ENCODE measurements around the gene NKAIN2.
"Not testable (repeated sequence)": the region's sequence is repeated elsewhere in the genome, so short reads cannot be mapped to it uniquely, and the experiment has no call there.

The NKAIN2 gene

DNA sequence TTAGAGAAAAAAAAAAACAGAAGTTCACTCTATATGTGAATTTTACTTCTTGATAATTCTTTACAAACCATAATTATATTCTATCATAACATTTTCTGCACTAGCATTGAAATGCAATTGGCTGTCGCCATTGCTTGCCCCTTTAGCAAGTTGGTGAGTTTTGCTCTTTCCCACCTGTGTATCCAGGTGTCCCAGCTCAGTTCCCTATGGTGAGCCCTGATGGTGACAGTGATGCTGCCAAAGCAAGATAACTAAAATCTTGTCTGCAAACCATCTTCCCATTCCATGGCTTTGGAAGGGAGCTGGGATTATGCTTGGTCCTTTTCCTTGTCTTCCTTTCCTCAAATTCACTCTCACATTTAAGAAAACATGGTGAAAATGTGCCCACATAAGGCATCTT lies 429.6 kb downstream of the NKAIN2 start:
- no peak for DNase-seq

DNA sequence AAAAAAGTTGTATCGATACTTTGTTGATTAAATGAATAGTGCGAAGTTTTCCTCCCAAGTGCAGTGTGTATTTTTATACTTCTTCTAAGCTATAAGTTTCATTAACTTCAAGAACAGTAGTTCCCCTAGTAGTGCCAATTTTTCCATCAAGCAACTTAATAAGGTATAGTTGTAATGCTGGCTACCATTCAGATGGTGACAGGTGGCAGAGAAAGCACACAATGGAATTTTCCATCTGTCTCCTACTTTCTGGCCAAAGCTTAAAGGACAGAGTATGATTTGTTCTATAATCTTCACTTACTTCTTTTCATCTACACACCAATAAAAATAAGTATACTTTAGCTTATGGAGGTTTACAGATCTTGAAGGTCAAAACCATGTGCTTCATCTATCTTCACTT lies 431.1 kb downstream of the NKAIN2 start:
- no peak for DNase-seq

DNA sequence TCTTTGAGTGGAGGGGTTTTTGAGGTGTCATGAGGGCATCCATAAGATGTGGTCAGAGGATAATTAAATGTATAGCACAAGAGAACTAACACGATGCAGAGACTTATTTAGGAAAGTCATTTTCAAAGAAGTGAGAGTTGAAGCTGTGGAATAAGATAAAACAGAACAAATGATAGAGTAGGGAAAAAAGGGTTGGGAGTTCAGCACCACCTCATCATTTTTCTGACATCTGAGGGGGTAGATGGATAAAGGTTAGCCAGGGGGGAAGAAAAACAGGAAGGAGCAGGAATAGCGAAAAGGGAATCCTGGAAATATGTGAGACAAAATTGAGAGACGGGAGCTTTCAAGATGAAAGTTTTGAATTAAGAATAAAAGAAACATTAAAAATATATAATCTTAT lies 434.2 kb downstream of the NKAIN2 start:
- DNase-seq = no peak

DNA sequence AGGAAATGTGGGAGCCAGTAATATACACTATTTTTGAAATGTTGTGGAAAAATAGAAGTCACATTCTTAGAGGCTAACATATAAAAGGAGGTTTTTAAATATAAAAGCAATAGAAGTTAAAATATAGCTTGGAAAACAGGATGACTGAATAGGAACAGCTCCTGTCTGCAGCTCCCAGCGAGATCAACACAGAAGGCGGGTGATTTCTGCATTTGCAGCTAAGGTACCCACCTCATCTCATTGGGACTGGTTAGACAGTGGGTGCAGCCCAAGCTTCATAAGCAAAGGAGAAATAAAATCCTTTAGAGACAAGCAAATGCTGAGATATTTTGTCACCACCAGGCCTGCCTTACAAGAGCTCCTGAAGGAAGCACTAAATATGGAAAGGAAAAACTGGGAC lies 434.7 kb downstream of the NKAIN2 start:
- not testable (repeated sequence) for DNase-seq

DNA sequence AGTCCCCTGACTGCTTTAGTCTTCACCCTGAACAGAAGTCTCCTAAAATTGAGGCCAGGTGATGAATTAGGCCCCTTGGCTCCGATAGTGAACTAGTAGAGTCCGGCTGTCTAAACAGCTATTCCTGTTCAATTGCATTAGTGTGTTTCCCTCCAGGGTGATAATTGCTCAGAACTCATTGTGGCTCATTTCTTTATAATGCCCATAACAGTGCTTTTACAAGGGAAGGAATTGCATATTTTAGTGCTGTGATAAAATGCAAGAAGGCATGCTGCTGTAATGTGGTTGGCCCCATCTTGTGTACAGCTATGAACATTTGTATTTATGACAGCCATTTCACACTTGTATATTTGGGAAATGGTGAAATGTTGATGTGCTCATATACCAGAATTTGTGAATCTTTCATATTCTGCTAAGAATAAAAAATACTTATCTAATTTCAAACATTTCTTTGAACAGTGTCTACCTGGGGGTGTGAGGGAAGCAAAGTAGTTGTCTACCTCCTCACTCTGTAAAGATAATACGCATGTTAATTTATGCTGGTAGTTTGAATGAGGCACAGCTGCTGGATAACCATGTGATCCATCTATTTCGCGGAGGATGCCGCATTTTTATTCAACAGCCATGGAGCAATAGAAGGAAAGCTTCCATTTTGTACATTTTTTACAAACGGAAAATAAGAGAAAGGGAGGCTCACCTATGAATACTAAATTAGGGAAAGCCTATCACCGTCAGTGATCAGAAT lies 451.4 kb downstream of the NKAIN2 start:
- DNase-seq = no peak

DNA sequence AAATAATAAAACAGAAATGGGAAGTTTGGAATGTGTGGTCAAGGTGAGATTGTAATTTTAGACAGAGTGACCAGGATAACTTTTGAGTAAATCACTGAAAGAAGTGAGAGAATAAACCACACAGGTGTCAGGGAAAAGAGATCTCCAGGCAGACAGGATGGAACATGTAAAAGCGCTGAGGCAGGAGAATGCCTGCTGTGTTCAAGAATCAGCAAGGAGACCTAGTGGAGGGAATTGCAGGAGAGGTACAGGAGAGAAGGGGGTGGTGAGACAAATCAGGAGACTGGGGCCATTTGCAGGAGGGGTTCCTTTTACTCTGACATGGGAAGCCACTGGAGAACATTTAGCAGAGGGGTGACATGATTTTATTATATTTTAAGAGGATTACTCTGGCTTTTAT lies 456.7 kb downstream of the NKAIN2 start:
- no peak for DNase-seq

DNA sequence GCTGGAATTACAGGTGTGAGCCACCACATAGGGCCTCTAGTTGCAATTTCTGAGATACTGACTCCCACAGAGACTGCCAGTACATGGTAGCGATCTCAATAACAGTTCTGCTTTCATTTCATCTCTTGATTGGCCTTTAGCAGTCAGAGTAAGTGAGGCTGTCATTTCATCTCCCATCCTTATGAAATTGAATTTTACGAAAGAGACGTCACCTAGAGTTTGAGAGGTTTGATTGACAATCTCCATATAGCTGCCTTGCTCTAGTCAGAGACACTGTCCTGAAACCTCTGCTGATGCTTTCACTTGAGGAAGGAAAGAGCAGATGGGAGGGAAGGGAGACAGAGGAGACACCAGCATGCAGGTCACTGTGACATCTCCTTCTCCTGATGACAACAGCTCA lies 466.1 kb downstream of the NKAIN2 start:
- no peak for DNase-seq

DNA sequence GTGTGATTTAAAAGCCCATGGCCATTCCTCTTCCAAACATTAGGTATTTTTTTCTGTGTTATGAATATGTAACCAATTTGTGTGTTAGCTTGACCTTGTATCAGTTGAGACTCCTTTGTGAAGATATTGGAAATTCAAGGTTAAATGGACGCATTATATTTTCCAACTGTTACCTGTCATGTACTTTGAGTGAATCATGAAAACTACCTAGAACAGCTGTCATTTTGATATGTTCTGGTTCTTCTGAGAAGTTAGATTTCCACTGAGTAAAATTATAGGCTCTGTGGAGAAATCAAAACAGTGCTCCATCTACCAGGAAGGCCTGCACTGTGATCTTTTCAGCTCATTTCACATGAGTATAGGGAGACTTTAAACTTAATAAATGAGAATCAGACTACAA lies 470.0 kb downstream of the NKAIN2 start:
- DNase-seq = no peak

DNA sequence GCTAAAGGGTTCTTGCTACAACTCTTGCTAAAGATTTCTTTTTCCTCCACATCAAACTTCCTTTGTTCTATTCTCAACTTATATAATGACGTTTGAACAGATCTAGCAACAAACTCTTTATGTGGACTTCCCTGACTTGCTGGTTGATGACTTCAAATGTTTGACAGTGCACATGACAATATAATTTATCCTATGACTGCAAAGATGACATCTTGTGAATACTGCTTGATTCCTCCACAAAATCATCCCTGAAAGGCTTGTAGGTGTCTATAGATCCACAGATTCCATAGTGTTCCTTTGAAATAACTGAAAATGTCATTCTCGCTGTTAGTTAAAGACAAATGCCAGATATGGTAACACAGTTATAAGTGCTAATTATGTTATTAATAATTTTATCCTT lies 478.9 kb downstream of the NKAIN2 start:
- no peak for DNase-seq

DNA sequence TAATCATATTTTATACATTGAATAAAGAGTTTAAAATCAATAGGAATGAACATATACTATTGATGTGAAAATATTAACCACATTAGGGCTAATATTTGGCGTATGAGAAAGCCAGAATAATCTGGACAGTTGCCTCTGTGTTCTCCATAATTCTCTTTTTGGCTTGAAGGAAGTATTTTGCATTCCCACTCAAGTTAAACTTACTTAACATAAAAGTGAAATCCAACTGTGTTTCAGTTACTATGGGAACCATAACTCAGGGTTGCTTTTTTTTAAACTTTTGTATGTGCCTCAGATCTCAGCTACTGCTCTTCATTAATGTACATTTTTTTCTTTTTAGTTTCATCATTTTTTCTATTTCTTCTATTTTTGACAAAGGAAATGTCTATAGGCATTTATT lies 479.8 kb downstream of the NKAIN2 start:
- no peak for DNase-seq

DNA sequence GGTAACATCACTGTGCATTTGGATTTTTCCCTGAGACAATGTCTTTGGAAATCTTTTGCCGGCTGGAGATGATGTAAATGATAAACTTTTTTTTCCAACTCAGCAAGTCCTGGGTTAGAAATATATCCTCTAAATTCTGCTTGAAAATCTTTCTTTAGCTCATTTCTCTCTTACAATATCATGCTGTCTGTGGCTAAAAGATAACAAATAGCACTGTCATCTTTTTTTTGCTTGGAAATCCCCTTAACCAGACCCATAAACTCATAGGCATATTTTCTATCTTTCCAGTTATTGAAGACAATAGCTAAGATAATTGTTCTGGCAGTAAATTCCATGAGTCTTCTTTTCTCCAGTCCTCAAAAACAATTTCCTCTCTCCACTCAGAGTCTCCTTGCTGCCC lies 481.5 kb downstream of the NKAIN2 start:
- no peak for DNase-seq

DNA sequence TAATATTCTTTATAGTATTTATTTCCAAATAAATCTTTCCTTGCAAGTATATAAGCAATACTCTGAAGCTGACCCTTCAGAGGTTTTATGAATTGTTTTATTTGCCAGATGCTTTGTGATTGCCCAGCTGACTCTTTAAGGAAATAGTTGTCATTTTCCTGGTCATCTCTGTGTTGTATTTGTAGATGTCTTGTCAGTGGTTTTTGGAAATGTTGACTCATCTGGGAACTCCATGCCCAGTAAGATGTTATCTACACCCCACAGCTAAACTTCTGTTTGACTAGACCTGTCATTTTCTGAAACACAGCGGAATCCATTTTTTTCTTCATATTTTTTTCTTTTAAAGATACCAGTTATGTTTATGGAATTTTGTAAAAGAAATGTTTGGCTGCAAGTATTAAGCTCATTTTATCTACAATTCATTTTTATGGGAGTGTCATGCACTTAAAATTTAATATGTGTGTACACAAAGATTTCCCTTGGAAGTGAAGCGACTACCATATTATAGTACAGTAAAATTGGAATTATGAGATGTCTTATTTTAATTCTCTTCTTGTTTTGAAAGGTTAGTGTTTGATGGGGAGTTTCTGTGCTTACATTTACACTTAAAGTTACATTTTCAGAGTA lies 491.0 kb downstream of the NKAIN2 start:
- DNase-seq = no peak

DNA sequence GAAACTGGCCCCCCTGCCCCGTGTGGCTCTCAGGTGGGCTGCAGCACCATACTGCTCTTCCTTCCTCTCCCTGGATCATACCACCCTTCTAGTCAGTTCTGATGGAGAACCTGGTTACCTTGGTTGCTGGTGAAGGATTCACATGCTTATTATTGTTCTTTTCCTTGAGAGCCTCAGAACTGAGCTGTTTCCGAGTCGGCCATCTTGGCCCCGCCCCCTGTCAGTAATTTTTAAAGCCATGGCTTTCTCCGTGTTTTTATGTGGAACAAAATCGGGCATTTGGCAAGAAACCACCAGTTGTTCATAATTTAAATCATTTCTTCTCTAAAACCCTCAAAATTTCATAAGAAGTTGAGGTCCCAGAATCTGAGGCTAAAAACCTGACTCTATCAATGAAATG lies 493.8 kb downstream of the NKAIN2 start:
- DNase-seq = no peak

DNA sequence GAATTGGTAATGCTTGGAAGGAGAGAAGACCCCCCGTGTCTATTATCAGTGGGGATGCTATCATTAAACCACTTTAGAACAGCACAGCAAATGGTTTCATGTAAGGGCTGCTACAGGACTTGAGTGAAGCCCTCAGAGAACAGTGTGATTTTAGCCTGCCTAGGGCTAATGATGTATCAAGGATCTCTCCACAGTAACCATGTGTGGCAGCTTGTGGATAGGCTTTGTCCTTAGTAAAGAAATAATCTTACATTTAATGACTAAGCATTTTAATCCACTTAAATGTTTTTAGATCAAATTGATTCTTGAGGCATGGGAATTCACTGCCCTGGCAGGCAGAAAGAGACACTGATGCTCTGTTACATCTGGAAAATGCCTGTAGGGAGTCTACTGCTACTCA lies 495.1 kb downstream of the NKAIN2 start:
- peak; percentile 32 for DNase-seq

DNA sequence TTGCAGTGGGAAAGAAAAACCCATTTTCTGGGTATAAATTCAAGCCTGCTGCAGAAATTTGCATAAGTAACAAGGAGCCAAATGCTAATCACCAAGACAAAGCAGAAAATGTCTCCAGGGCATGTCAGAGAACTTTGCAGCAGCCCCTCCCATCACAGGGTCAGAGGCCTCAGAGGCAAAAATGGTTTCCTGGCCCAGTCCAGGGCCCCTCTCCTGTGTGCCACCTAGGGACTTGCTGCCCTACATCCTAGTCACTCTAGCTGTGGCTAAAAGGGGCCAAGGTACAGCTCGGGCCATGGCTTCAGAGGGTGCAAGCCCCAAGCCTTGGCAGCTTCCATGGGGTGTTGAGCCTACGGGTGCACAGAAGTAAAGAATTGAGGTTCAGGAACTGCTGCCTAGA lies 497.2 kb downstream of the NKAIN2 start:
- not testable (repeated sequence) for DNase-seq

DNA sequence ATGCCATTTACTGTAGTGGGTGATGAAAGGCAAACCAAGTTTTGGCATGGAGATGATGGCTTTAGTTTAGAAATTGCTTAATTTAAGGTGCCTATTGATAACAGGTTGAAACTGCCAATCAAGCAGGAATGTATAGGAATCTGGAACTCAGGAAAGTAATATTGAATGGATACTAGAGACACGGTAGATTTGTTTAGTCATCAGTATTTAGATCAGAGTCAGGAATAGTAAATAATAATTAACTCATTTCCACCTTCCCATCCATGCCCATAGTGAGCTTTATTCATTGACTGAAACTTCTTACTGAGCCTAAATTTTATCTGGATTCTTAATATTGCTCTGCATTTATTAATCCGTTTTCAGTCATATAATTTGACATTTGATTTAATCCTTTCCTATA lies 500.3 kb downstream of the NKAIN2 start:
- no peak for DNase-seq

DNA sequence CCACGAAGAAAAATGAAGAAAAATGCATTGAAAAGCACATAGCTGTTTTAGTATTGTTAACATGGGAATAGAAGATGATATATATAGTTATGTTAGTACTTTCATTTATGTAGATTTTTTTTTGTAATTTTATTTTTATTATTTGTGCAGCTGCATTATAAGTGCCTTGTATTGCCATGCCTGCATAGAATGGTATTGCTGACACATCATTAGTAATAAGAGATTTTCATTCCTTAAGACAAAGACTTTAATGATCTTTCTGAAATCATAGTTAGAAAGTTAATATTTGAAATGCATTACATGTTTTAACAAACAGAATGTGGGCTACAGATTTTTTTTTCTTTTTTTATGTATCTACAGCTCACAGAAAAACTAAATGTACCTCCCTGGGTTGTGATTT lies 506.5 kb downstream of the NKAIN2 start:
- DNase-seq = no peak

DNA sequence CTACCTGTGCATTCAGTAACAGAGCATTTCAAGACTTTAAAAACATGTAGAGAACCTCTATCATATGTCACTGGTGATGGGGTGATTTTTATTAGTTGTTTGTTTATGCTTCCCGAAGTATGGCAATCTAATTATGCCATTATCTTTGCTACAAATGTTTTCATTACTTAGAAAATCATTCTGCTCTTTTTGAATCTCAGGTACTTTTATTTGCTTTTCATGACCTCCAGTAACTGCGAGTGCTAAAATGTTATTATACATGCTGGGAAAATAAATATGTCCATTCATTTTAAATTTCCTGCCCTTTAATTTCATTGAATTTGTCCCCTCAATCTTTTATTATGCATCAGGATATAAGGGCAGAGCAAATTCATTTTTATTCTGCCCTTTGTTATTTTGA lies 515.7 kb downstream of the NKAIN2 start:
- DNase-seq = no peak

DNA sequence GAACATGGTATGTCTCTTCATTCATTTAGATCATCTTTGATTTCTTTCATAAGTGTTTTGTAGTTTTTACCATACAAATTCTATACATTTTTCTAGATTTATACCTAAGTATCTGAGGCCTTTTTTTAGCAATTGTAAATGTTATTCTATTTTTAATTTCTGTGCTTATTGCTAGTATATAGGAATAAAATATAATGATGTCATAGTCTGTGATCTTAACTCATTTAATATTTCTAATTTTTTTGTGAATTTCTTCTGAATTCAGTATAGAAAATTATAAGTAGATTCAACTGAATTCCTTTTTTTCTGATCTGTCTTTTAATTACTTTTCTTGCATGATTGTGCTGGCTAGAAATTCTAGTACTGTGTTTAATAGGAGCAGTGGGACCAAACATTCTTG lies 520.6 kb downstream of the NKAIN2 start:
- no peak for DNase-seq

DNA sequence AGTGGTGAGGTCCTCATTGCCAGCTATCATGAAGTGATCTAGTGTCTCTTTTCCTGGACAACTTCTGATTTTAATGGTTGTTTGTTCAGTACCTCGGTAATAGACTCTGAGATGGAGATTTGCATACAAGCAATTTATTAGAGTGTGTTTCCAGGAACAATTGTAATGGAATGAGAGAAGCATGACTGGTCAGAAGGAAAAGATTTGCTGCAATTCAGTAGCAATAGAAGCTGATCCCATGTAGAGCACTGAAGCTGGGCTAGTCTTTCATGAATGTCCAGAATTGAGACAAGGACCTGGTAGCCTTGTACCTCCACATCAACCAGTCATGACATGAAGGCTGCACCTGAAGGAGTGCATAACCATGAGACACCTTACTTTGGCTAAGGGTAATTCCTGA lies 526.5 kb downstream of the NKAIN2 start:
- DNase-seq = no peak

DNA sequence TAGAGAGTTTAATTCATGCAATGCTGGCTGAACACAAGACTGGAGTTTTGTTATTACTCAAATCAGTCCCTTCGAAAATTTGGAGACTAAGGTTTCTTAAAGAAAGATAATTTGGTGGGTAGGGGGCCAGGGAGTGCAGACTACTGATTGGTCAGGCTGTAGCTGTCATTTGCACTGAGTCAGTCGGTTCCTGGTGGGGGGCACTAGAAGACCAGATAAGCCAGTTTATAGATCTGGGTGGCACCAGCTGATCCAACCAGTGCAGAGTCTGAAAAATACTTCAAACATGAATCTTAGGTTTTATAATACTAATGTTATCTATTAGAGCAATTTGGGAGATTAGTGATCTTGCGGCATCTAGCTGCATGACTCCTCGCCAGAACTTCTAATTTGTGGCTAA lies 530.7 kb downstream of the NKAIN2 start:
- DNase-seq = no peak

DNA sequence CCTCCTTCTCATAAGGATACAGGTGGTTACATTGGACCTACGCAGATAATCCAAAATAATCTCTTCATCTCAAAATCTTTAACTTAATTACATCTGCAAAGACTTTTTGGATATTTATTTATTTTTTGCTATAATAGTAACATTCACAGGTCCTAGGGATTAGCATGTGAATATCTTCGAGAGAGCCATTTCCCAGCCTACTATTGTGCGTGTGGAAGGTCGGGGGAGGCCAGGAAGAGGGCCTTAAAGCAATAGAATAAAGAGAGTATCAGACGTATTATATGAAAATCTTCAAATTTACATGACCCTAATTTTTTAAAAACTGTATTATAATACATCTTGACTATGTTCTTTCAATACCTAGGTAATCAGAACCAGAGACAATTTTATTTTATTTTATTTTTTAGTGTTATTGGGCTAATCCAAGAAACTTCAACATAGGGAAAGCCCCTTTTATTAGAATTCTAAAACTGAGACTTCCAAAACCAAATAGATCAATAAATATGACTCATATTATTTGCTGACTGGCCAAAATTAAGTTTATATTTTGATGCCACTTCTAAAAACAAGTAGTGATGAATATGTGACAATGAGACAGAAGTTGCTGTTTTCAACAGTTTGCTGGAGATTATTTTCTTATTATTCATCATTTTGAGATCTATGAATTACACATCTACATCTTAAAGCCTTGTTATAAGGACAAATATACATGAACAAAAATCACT lies 536.1 kb downstream of the NKAIN2 start:
- DNase-seq = no peak

DNA sequence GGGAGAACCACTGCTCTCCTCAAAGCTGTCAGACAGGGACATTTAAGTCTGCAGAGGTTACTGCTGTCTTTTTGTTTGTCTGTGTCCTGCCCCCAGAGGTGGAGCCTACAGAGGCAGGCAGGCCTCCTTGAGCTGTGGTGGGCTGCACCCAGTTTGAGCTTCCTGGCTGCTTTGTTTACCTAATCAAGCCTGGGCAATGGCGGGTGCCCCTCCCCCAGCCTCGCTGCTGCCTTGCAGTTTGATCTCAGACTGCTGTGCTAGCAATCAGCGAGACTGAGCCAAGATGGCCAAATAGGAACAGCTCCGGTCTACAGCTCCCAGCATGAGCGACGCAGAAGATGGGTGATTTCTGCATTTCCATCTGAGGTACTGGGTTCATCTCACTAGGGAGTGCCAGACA lies 544.7 kb downstream of the NKAIN2 start:
- DNase-seq = not testable (repeated sequence)

DNA sequence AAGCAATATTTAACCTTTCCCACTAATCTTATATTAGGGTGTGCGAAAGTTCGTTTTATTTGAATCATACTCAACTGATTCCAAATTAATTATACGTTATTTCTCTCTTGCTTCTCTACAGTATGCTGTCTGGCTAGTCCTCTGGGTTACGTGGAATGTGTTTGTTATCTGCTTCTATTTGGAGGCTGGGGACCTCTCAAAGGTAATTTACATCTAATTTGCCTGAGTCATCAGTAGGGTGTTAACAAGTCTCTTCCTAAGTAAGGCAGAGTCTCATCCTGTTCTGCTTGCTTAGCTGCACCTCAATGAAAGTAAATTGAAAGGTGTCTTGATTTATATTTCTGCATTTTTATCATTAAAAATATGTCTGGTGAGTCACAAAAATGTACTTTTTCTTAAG lies 551.5 kb downstream of the NKAIN2 start:
- DNase-seq = no peak
